ENCODE measurements around the gene SCUBE1.

The SCUBE1 gene

GRCh38 chr22:43171607-43172006, 171.6 kb downstream of the SCUBE1 start:
- no peak for DNase-seq

DNA sequence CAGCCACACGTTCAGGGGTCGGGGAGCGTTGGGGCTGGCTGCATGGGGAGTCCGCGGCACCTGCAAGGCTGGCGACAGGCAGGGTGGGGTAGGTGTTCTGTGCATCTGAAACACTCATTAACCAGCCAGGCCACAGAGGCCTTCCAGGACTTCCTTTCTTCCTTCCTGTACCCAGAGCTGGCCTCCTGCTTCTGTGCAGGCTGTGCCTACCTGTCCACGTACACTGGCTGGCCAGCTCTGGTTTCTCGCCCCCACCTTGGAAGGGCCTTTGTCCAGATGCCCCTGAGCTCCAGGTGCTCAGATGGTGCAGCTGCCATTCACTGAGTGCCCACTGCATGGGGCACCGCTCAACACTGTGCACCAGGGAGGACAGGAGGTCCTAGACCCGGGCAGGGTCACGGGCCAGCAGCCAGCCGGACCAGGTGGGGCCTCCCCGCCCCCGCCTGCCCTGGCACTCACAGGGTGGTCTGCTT, 172.1 kb downstream of the SCUBE1 start:
- DNase-seq: no peak

DNA sequence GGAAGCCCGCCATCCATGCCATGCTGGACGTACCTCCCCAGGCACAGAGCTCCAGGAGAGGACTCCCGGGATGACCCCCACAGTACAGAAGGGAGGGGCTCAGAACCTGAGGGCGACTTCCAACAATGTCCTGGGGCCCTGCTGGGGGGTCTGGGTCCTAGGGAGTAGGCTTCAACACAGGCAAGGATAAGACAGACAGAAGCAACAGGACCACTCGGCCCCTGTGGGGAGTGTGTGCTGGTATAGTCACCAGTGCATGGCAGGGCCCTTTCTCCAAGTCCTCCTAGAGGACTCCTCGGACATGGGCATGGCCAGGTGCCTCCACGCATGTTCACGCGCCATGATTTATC, 173.1 kb downstream of the SCUBE1 start:
- DNase-seq: no peak

GRCh38 chr22:43169310-43170130, 173.7 kb downstream of the SCUBE1 start:
- DNase-seq: no peak

GRCh38 chr22:43168471-43169309, 174.5 kb downstream of the SCUBE1 start:
- no peak for DNase-seq

DNA sequence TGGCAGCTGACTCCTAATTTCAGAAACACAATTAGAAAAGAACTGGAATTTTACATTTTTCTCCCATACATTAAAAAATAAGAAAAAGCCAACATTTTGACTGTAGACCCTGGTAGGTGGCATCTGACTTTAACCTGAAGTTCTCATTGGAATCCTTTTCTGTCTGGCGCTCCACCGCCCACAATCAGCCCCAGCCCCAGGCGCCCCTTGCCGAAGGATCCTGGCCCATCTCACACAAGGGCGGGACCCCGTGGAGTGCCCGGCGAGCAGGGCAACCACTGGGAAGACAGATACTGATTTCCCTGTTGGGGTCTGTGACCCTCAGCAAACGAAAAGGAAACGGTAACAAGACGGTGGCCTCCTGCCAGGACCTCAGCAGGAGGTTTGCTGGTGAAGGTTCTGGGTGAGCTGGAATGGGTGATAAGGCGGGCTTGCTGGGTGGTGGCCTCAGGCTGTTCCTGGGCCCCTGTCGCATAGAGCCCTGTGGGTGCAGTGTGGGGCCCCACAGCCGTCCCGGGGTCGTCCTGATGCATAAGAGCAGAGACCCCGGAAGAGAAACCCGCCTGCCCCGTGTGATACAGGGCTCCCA, 176.1 kb downstream of the SCUBE1 start:
- no peak for DNase-seq

DNA sequence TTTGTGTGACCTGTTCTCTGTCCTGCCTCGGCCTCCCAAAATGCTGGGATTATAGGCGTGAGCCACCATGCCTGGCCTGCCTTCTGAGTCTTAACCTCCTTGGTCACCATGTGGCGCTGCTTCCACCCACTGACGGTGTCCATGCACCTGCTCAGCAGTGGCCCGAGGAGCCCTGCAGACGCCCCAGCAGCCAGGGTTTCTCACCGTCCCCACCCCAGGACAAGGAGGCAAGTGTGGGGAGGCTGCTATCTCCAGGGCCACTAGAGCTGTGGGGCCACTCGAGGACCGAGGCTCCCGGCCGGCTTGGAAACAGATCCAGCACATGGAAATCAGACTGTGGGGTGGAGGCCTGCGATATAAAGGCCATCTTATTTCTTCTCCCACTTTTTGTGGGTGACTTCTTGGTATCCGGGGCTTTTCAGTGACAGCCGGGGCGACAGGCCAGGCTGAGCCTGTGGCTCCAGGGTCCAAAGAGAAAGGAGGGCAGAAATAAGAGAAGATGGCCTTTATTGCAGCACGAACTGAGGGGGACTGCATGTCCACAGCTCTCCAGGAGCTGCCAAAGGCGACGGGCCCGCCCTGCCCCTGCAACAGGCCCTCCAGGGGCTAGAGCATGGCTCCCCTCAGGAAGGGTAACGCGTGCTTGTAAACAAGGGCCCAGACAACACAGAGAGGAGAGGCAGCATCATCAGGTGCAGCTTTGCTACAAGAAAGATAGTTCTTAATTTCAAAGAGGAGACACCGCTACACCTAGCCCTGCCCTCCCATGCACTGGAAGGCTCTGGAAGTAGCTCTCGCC, 176.8 kb downstream of the SCUBE1 start:
- DNase-seq: no peak

GRCh38 chr22:43164636-43165035, 178.5 kb downstream of the SCUBE1 start:
- DNase-seq: peak in 1 of 14 donors; percentile 7

GRCh38 chr22:43163241-43163795, 179.9 kb downstream of the SCUBE1 start:
- no peak for DNase-seq

GRCh38 chr22:43162412-43163150, 180.6 kb downstream of the SCUBE1 start:
- DNase-seq: no peak

GRCh38 chr22:43160497-43161126, 182.6 kb downstream of the SCUBE1 start:
- no peak for DNase-seq

- no peak for DNase-seq
Measured at GRCh38 chr22:43159484-43160178, 183.5 kb downstream of the SCUBE1 start.

DNA sequence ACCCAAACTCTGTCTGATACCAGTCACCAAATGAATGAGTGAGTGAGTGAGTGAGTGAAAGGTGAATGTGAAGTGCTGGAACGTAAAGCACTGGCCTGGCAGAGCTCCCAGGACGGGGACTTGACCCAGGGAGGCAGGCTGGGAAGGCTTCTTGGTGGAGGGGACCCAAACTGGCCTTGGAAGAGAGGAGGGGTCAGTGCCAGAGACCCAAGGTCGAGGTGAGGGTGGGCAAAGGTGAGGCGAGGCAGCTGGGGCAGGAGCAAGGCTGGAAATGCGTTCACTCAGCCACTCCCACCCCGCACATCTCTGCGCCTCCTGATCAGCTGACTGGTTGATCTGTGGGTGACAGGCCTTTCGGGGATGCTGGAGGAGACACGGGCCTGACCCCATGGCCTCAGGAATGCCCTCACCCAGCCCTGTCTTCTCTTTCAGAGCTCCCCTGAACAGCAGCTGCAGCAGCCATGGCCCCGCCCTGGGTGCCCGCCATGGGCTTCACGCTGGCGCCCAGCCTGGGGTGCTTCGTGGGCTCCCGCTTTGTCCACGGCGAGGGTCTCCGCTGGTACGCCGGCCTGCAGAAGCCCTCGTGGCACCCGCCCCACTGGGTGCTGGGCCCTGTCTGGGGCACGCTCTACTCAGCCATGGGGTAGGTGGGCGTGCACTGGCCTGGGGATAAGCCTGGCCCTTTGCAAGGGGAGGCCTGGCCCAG, 184.2 kb downstream of the SCUBE1 start:
- DNase-seq: no peak

- no peak for DNase-seq
Measured at GRCh38 chr22:43157874-43158546, 185.2 kb downstream of the SCUBE1 start.

- DNase-seq: no peak
Measured at GRCh38 chr22:43156413-43156812, 186.8 kb downstream of the SCUBE1 start.

- DNase-seq: no peak
Measured at GRCh38 chr22:43155789-43156188, 187.4 kb downstream of the SCUBE1 start.

DNA sequence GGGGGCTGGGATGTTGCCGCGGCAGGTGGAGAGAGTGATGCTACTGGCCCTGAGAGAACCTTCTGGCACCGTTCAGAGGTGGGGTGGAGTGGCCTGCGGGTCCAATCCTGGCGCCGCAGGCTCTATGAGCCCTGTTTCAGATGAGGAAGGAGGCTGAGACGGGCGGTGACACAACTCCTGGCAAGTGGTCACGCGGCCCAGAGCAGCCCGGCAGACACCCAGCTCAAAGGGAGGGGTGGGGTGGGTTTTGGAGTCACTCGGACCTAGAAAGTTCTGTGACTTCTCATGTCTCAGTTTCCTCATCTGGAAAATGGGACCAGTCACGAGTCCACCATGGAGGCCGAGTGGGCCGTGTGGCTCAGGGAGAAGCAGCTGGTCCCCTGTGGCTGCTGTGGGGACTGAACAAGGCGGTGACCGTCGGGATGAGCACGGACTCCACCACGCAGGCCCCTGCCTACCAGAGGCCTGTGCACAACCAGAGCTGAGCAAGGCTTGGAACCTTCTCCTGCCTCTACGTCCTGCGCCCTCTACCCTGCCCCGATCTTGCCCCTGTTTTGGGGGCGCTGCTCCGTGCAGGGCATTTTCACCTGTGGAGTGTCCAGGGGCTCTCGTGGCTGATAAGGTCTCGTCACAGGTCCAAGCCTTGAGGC, 188.2 kb downstream of the SCUBE1 start:
- DNase-seq: peak in 2 of 14 donors; percentile 1 to 7

GRCh38 chr22:43153899-43154298, 189.3 kb downstream of the SCUBE1 start:
- no peak for DNase-seq
